AG08395 (cell line): ENCODE data around the gene TBC1D1.

Experiments used
- DNase-seq: peaks from one replicate; pipeline ENCODE4 v3.0.0; 2012; ENCODE audit warnings: mixed read lengths, low spot score

TBC1D1 gene

DNA sequence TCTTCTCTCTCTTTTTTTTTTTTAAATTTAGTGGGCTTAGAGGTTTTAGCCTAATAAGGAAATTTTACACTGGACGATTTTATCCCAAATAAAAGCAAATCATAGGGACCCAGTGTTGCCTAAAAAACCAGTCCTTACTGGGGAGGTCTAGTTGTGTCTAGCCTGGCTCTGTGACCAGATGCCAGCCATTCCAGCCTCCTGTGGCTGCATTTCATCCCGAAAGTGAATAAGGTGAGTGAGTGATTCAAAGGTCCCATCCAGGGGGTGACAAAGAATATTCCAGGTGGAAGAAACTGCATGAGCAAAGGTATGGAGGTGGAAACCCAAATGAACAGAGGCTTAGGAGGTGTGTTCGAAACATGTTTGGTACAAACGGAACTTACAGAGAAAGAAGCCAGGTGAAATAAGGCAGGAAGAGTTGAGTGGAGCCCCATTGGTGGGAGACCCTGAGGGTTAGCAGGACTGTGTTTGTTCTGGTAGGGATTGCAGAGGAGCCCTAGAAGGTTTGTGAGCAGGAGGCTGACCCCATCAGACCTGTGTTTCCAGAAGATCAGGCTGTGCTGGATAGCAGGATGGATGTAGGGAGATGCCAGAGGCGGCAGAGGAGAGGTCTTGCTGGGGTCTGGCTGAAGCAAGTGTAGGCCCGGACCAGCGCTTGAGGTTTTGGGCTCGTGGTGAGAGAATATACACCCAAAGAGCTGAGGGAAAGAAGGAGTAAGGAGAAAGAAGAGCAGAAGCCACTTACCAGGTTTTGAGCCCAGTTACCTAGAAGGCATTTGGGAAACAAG, 100.9 kb downstream of the TBC1D1 start:
- DNase-seq: no peak

DNA sequence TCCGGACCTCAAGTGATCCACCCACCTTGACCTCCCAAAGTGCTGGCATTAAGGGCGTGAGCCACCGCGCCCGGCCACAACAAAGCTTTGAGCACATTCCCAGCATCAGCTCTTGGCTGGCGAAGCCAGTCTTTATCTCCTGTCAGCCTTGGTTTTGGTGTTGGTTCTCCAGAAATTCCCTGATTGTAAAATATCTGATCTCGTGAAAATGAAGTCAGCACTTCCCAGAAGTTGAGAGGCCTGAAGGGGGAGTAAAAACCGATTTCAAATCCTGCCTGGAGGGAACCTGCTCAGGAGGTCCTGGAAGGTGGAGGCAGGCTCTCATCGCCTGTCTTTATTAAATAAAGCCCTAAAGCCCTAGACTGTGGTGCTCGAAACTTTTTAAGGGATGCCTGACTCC, 102.9 kb downstream of the TBC1D1 start:
- no peak for DNase-seq

DNA sequence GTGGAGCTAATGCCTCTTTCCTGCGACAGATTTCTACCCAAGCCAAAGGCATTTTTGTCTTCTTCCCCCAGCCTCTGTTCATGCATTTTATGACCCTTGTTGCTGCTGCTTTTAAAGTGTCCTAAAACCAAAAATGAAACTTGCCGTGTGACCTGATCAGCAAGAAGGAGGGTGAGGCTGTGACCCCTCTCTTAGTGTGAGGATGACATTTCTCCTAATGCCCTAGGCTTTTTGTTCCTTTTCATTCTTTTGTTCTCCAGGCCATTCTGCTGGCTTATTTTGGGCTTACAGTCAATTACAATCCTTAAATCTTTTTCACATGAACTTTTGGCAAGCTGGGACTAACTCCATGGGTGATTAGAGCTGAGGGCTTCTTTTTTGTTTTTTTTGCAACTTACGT, 103.7 kb downstream of the TBC1D1 start:
- DNase-seq: no peak

DNA sequence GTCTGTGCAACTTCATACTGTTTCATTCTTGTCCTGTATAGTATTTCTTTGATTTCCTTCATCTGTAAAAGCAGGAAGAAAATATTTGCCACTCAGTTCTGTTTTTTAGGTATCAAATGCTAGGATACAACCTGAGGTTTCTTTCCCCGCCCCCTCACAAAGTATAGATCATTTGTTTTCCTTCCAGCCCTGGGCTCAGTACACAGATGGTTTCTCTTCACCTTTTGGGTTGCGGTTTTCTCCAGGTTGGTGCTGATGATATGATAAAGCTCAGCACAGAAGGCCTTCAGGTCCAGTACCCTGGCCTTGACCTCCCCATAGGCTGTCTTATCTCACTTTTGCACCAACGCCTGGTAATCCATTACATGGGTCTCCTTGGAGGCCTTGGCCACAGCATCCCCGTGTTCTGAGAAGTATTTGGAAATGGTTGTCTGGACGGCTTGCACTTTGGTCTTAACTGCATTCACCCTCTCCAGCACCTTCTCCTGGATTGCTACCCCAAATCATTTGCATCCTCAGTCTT, 104.5 kb downstream of the TBC1D1 start:
- no peak for DNase-seq

DNA sequence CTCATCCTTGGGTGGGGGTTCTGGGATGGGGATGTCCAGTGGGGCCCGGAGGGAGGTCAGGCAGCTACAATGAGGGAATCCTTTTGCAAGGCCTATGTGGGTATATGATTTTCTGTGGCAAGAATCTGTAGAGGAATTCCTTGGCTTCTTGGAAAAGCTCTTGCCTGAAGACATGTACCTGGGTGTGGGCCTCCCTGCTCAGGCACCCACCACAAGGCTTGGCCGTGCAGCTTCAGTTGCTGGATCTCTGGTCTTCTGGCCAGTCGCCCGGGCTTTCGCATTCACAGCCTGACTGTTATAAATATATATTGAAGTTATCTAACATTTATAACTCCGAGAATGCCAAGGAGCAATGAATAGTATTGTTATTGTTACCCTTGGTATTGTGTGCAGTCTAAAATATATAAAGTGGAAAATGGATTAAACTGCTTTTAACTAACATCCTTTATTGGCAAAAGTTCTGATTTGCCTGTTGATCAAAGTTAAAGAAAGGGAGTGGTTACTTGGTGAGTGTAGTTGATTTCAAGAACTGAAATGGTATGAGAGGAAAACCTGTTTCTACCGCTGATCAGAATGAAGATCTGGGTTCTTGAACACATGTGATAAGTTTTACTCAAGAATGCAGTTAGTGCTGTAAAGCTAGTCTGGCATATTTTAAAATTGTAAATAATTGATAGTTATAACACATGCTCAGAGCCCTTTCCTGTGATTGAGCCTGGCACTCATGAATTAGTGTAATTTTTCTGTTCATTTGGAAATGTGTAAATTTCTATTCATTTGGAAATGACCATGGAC, 105.3 kb downstream of the TBC1D1 start:
- DNase-seq: no peak

DNA sequence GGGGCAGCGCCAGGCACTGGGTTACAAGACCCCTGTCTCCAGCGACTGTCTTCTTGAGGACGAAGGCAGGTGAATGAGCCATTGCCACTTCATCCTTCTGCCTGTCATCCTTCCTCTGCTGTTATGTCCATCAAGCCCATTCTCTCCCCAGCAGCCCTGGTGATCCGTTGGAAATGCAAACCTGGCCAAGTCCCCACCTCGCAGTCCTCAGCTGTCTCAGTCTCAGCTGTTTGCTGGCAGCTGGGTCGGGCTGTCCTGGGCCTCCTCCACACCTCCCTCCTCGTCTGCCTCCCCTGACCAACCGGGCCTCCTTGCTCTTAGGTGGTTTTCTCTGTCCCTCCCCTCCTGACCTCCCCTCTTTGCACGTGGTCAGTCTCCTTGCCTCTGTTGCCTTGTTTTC, 107.3 kb downstream of the TBC1D1 start:
- no peak for DNase-seq

DNA sequence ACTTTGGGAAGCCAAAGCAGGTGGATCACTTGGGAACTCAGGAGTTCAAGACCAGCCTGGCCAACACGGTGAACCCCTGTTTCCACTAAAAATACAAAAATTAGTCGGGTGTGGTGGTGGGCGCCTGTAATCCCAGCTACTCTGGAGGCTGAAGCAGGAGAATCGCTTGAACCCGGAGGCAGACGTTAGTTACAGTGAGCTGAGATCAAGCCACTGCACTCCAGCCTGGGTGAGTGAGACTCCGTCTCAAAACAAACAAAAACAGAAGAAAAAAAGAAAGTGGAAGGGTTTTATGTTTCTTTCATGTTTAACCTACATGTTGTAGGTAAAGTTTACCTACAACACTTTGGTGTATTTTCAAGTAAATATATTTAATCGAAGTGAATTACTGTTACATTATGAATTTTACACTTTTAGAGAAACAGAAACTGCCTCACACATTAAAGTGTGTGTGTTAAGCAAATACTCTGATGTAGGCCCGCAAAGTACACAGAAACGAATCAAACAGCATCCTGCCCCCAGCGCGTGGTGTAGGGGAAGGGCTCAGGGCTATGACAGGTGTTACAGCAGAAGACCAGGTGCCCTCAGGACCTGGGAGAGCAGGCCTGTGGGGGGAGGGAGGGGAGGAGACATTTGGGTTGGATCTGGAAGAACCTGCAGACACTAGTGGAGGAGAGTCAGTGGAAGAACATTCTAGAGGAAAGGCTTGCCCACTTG, 108.3 kb downstream of the TBC1D1 start:
- DNase-seq: no peak

DNA sequence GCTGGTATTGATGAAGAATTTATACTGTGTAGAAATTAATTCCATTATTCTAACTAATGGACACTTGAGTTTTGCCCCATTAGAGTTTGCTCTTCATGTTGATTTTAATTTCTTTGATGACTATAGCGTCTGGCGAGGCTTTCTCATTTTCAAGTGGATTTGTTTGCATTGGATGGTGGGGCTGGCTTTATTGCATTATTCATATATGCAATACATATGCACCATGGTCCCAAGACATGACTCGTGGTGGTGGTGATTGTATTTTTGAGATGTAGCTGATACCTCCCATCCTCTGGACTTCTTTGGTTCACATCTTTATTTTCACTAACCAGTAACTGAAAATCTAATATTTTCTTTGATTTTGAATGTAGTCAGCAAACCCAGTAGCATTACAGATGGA, 109.1 kb downstream of the TBC1D1 start:
- no peak for DNase-seq

DNA sequence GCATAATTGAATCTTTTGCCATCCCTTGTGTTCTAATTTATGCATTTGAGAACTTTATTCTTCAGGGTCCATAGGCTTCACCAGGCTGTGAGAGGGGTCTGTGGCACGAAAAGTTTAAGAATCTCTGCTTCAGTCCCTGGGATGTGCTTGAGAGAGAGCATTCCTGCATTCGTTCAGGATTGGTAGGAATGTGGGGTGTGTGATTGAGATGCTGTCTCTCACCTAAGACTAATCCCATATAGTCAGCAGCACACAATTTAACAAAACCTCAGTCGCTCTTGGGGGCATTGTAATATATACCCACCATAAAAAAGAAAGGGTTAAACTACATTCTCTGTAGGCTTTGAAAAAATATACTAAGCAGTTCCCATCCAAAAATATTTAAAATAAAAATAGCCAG, 111.0 kb downstream of the TBC1D1 start:
- DNase-seq: no peak

DNA sequence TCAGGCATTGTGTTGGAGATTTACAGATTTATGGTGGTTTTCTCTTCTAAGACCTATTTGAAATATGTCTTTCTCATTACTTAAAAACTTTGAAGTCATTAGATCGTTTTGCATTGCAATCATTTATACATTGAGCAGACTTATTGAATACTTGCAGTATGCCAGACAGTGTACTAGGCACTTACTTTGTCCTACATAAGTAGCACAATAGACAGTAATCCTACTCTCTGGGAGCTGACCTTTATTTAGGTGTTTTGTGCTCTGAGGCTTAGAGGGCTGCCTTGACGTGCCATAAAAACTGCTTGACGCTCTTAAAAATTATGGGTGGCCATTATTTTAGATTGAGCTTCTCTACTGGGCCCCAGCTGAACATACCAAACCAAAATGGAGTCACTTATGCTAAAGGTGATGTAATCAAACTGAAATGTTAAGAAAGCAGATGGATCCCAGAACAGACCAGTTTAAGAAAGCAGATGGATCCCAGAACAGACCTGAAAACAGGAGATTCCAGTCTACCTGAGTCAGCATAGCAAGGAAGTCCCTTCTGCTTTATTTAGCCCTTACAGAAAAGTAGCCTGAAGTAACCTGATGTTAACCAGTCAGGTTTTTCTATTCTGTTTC, 111.7 kb downstream of the TBC1D1 start:
- DNase-seq: no peak

DNA sequence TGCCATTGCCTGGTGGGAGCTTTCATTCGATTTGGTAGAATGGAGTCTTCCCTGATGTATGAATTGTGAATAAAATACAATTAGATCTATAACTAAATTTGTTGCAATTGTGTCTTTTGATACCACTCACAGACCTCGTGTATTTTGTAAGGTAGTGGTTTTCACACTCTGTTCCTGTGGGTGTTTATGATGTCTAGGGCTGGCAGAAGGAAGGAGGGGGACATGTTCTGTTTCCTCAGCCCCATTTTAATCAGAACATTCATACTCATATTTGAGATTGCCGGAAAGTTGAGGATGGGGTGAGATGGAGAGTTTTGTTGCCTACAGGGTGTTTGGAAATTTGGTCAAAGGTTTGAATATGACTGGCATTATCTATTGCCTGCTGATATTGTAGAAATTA, 112.2 kb downstream of the TBC1D1 start:
- no peak for DNase-seq

DNA sequence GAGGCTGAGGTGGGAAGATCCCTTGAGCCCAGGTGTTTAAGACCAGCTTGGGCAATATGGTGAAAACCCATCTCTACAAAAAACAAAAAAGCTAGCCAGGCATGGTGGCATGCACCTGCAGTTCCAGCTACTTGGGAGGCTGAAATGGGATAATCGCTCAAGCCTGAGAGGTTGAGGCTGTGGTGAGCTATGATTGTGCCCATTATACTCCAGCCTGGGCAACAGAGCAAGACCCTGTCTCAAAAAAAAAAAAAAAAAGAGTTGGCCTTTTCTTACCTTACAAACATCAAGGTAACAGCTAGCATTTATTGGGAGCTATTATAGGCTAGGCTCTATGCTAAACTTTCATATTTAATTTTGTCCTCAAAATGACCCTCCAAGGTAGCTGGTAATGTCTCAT, 112.7 kb downstream of the TBC1D1 start:
- no peak for DNase-seq

DNA sequence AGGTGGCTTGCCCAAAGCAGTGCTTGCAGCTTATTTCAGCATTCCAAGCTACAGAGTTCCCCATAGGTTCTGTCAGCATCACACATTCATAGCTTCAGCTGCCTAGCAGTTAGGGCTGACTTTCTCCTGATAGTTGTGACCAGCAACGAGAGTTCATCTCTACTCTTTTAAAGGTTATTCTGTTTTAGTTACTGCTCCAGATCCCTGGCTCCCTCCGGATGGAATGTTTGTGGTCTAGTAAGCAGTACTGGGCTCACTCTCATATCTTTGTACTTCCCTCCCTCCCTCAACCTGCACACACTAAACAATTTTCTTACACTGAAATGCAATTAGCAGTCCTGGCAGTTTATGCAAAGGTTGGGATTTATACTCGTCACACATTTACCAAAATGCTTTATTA, 113.2 kb downstream of the TBC1D1 start:
- peak; percentile 12 for DNase-seq

DNA sequence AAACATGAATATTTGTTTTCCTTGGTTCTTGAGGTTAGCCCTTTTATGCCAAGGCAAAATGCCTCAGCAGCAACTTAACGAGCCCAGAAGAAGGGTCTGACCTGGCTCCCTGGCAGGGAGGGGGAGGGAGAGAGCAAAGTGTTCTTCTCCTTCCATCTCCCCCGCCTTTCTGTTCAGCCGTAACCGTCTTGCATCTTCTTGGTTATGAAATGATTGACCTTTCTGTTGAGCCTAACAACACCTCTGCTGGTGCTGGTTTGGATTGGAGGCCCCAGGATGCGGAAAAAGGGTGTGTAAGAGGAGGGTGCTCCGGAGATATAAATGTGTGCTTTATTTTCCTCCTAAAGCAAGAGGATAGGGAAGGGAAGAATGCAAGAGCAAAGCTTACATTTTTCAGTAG, 114.0 kb downstream of the TBC1D1 start:
- no peak for DNase-seq

DNA sequence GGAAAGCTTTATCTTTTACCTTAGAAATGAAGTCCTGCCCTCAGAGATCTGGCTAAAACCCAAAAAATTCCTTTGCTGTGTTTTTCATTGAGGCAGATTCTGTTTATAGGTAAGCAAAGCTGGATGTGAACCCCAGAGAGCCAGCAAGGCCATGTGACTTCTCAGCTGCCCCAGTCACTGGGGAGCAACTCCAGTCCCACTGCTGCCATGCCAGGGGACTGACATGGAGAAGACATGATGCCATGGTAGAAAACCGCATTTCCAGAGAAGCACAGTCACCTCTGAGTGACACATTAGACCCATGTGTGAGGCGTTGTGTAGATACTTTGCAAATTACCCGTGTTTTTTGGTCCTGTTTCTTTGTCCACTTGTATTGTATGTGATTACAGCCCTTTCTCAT, 114.8 kb downstream of the TBC1D1 start:
- no peak for DNase-seq

DNA sequence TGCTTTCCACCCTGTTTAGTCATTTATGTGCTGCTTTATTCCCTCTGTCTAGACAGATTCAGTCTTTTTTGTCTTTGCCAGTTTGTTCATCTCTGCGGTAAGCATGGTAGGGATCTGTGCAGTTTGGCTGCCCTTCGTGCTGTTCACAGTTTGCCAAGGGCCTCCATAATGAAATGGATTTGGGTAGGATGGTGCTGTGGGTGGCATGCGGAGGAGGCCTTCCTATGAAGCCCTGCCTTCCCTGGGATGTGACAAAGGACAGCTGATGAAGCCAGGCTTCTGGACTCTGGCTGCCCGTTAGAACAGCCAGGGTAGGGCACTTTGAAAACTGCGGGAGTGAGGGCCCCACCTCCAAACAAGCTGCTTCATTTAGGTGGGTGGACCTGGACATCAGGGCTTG, 116.8 kb downstream of the TBC1D1 start:
- DNase-seq: no peak

DNA sequence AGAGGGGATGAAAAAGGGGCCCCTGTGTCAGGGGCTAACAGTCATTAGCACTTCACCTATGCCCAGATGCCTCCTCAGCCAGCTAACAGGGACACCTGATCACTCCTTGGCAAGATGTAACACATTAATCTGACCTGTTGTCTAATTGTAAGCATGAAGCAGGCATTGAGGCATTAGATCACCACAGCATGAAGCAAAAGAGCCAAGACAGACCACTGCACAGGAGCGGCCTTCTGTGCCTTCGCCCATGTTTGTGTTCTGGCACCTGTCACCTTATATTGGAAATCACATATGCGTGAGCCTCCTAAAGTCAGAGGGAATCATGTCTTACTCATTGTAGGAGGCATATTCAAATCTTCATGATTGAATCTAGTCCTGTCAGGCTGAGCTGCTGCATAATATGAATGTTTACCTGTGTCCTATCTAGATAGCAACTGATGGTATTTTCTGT, 117.7 kb downstream of the TBC1D1 start:
- DNase-seq: no peak

DNA sequence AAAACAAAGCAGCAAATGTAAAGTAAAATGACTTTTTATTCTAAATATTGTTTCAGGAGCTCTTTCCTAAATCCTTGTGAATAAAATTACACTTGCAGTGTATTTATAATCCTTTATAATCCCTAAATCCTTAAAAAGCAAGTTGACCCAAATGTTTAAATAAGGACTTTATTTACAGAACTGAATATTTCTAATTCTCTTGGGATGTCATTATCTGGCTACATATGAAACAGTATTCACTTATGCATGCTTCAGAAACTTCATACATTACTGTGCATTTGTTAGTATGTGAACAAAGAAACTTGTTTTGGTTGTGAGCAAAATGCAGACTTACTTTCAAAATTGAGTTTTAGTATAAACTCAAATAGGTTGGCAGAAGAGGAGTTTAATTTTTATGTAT, 118.5 kb downstream of the TBC1D1 start:
- no peak for DNase-seq

DNA sequence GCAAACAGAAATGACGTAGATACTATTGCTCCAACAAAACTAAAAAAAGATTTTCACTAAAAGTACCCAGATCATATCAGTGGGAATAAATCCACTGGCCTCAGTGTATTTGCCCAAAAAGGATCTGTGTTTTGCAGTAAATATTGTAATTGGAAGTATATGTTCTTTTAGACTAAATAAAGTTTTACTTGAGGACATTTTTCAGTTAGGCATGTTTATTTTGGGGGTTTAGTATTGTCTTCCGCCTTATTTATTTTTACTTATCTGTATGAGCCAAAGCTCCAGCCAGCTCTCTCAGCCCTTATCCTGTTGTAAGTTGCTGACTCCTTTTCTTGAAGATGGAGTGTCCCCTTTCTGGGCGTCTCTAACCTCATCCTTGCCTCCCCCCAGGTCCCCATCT, 119.1 kb downstream of the TBC1D1 start:
- DNase-seq: no peak

DNA sequence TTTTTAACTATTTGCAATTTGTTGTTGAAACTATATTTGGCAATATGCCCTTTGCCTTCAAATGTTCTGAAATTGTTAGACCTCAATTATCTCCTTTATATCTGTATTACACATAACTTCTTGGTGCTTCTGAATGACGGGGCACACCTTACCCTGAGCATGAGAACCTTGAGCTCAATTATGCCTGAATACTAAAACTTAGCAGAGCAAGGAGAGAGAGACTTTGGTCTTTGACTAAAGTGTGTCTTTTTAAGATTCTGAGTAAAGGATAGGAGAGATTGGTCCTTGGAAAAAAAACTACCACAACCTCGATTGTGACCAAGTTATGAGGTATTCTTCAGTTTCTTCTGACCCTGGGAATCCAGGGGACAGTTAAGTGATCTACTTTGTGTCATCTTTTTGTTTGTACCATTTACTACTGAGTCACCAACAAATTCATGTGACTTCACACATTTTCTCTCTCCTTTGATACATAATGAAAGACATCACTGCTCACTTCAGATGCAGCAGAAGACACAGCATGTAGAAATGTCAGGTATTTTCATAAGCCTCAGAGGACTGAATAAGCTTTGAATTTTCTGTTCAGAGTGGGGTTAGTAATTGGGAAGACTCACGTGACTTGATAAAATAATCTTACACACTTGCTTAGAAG, 120.8 kb downstream of the TBC1D1 start:
- DNase-seq: no peak

DNA sequence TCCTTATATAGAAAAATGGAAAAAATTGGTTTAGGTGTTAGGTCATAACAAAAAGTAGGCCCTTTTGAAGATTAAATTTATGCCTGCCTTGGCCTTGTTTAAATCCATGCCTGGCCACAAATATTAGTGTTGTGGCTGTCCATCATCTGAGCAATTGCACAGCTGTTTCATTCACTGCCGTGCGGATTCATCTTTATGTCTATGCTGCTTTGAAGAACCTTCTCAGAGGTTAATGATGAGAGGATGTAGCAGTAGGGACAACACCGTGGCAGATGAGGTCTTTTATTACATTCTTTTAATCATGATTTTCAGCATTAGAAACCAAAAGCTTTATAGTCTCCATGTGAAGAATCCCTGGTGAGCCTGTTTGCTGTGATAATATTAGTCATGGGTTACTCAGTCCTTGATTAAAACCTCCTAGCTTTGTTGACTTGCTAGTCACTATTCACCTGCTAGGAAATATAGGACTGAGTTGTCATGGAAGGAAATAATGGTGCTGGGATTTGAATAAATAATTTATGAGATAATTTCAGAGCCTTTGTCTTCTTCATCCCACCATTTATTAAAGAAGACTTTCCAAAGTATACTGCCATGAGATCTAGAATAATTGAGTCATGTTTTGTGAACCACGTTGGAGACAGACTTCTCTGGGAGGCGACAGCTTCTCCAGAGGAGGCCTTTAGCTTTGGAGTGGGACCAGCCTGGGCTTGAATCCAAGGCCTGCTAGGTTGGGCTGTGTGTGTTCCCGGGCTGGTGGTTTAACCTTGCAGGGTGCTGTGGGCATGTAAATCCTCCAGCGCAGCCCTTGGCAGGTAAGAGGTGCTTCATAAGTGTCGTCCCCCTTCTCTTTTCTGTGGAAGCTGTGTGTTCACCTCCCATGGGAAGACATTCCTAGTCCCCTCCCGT, 122.8 kb downstream of the TBC1D1 start:
- DNase-seq: peak; percentile 18
